BLaER1 (cell line): ENCODE results near the gene CHAF1A.

Experiments
- H3K27ac ChIP-seq: shearing (Covaris generic); formaldehyde crosslinking; 2 replicates; pipeline ENCODE4 v1.8.1; 2022
- H3K27me3 ChIP-seq: shearing (Covaris generic); formaldehyde crosslinking; 2 replicates; pipeline ENCODE4 v1.8.1; 2022
- H3K36me3 ChIP-seq: shearing (Covaris generic); formaldehyde crosslinking; 2 replicates; pipeline ENCODE4 v1.8.1; 2022
- H3K4me1 ChIP-seq: shearing (Covaris generic); formaldehyde crosslinking; 2 replicates; pipeline ENCODE4 v1.8.1; 2022
- H3K4me2 ChIP-seq: shearing (Covaris generic); formaldehyde crosslinking; 2 replicates; pipeline ENCODE4 v1.8.1; 2022
- H3K4me3 ChIP-seq: shearing (Covaris generic); formaldehyde crosslinking; 2 replicates; pipeline ENCODE4 v1.8.1; 2022
- H3K9ac ChIP-seq: shearing (Covaris generic); formaldehyde crosslinking; 2 replicates; pipeline ENCODE4 v1.8.1; 2022
- H3K9me3 ChIP-seq: shearing (Covaris generic); formaldehyde crosslinking; 2 replicates; pipeline ENCODE4 v1.8.1; 2022
- H4K20me1 ChIP-seq: shearing (Covaris generic); formaldehyde crosslinking; 2 replicates; pipeline ENCODE4 v1.8.1; 2022
- Cebpa-rat ChIP-seq: shearing (Covaris generic); IDR thresholded peaks from 2 replicates; pipeline ENCODE4 v1.8.1; 2022

CHAF1A gene

DNA sequence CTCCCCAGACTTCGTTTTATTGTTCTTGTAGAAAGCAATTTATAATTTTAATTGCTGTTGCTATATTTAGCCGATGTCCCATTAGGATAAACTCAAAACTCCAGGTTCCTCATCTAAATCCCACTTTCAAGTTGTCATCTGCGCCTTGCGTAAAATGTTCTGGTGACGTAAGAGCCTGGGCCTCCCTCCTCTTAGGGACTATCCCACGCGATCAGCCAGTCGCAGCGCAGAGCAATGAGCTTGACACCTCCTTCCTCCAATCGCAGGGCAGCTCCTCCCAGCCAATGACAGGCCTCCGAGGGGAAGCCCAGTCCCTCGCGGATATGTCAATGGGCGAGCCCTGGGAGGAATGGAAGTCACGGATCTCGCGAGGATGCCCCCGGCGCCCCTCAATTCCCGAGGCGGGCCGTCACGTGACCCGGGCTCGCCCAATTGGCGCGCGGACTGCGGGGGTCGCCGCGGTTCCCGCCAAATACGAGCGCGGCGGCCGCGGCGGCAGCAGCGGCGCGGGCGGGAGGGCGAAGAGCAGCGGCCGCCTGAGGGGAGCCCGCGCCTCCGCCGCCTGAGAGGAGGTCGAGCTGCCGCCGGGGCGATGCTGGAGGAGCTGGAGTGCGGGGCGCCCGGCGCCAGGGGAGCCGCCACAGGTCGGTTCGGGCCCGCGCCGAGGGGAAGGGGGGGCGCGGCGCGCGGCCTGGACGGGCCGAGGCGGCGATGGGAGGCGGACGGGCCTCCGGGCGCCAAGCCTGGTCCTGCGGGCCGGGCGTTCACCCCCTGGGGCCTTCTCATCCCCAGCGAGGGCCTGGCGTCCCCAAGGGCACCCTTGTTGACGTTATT, at the start of gene CHAF1A:
TSS of gene CHAF1A (plus strand) at position 470 of the 834 bp plus-strand sequence. CDS start at position 593, 123 bp downstream.
- peaks cover 37% of the 10 kb centered on the region for H3K36me3 ChIP-seq
- H4K20me1 ChIP-seq, result peaks cover 70% of the 10 kb centered on the region
- peak within 1 kb of the TSS; percentile 99 for H3K9ac ChIP-seq
- peak within 1 kb of the TSS; percentile 99 for H3K27ac ChIP-seq
- peak; percentile 55 for TF ChIP-seq Cebpa-rat
- peak within 1 kb of the TSS; percentile 94 for H3K4me2 ChIP-seq
- no peaks in the 10 kb centered on the region for H3K27me3 ChIP-seq
- H3K4me3 ChIP-seq, result peak within 1 kb of the TSS; percentile 99
- peaks cover 68% of the 10 kb centered on the region for H3K4me1 ChIP-seq
- no peaks in the 10 kb centered on the region for H3K9me3 ChIP-seq

DNA sequence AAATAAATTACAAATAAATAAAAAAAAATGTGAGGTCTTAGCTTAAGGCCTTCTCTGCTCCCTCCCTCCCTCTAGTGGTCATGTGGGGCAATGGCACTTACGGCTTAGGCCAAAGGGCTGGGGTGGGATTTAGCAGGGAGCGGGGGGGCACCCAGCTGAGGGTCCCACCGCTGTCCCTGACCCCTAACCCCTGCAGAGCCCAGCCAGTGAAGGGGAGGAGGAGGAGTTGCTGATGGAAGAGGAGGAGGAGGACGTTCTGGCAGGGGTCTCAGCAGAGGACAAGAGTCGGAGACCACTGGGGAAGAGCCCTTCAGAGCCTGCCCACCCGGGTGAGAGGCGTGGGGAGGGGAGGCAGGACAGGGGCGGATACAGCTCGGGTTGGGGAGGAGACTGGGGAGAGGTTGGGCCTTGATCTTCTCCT, 49.7 kb upstream of the CHAF1A start:
- Histone ChIP-seq H3K4me1 (no peaks in the 10 kb centered on the region), H3K4me3 (no peak overlapping the region), H3K9ac (no peak overlapping the region), H3K27ac (no peak overlapping the region), H3K27me3 (no peaks in the 10 kb centered on the region), H3K36me3 (peaks cover 85% of the 10 kb centered on the region), H4K20me1 (no peaks in the 10 kb centered on the region; the same call in 1 of the 2 replicates), H3K9me3 (no peaks in the 10 kb centered on the region), H3K4me2 (no peak overlapping the region)
- no peak for TF ChIP-seq Cebpa-rat

GRCh38 chr19:4354282-4354681, 48.2 kb upstream of the CHAF1A start:
- Histone ChIP-seq H3K4me3 (no peak overlapping the region), H3K9ac (no peak overlapping the region), H3K9me3 (no peaks in the 10 kb centered on the region), H3K4me2 (no peak overlapping the region), H4K20me1 (peaks cover 7% of the 10 kb centered on the region; the same call in 1 of the 2 replicates), H3K4me1 (no peaks in the 10 kb centered on the region), H3K36me3 (peaks cover 85% of the 10 kb centered on the region), H3K27ac (no peak overlapping the region), H3K27me3 (no peaks in the 10 kb centered on the region)
- TF ChIP-seq Cebpa-rat, result no peak

- TF ChIP-seq Cebpa-rat, result no peak
- Histone ChIP-seq H3K27ac (no peak overlapping the region), H3K27me3 (no peaks in the 10 kb centered on the region), H3K4me2 (no peak overlapping the region), H3K9me3 (no peaks in the 10 kb centered on the region), H3K4me1 (no peaks in the 10 kb centered on the region), H3K4me3 (no peak overlapping the region), H3K36me3 (peaks cover 85% of the 10 kb centered on the region), H3K9ac (no peak overlapping the region), H4K20me1 (peaks cover 14% of the 10 kb centered on the region)
These were observed 47.5 kb upstream of the CHAF1A start for GRCh38 chr19:4354897-4355296.

GRCh38 chr19:4357095-4357797, 45.2 kb upstream of the CHAF1A start:
- no peak overlapping the region for H3K4me3 ChIP-seq

GRCh38 chr19:4357921-4358326, 44.5 kb upstream of the CHAF1A start:
- Histone ChIP-seq H3K27ac (no peak overlapping the region), H3K9me3 (no peaks in the 10 kb centered on the region), H3K4me1 (no peaks in the 10 kb centered on the region), H4K20me1 (peaks cover 23% of the 10 kb centered on the region), H3K27me3 (no peaks in the 10 kb centered on the region), H3K9ac (no peak overlapping the region), H3K4me3 (no peak overlapping the region), H3K36me3 (peaks cover 100% of the 10 kb centered on the region), H3K4me2 (no peak overlapping the region)
- no peak for TF ChIP-seq Cebpa-rat

More at GRCh38 chr19:4357095-4357797, 45.2 kb upstream of the CHAF1A start:
- peaks cover 95% of the 10 kb centered on the region for H3K36me3 ChIP-seq
- no peaks in the 10 kb centered on the region for H3K27me3 ChIP-seq
- no peaks in the 10 kb centered on the region for H3K9me3 ChIP-seq
- H4K20me1 ChIP-seq, result peaks cover 23% of the 10 kb centered on the region
- no peaks in the 10 kb centered on the region for H3K4me1 ChIP-seq
- H3K27ac ChIP-seq, result no peak overlapping the region
- no peak overlapping the region for H3K4me2 ChIP-seq
- TF ChIP-seq Cebpa-rat, result no peak
- no peak overlapping the region for H3K9ac ChIP-seq

DNA sequence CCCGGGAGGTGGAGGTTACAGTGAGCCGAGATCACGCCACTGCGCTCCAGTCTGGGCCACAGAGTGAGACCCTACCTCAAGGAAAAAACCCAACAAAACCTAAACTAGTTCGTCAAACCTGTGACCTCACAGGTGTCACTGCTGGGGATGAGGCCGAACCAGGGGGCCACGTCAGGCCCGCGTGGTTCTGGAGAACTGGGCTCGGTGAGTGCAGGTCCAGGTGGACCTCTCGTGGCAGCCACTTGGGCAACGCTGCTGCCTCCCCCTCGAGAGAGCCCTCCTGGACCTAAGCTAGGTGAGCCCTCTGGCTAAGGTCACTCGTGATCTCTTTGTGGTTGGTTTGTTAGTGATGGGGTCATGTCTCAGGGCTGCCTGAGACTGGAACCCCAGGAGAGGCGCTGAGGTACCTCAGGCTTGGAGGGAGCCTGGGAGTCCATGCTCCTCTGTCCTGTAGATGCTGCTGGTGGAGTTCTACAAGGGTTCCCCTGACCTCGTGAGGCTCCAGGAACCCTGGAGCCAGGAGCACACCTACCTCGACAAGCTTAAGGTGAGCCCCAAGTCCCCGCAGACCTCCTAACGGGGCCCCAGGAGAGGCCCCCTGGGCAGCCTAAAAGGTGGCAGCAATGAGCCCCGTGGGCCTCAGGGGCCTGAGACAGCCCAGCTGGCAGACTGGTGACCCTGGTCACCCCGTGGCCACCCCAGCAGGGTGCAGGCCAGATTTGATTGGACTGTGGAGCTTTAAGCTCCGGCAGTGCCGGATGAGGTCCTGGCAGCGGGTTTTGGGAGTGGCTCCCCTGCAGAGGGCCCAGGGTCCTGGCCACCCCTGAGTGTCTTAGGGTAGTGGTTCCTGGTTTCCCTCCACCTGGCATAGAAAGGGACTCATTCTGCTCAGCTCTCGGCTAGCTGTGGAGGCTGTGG, 43.5 kb upstream of the CHAF1A start:
- no peak overlapping the region for H3K4me2 ChIP-seq
- no peaks in the 10 kb centered on the region for H3K9me3 ChIP-seq
- no peak overlapping the region for H3K4me3 ChIP-seq
- no peak for TF ChIP-seq Cebpa-rat
- H3K27ac ChIP-seq, result no peak overlapping the region
- peaks cover 100% of the 10 kb centered on the region for H3K36me3 ChIP-seq
- no peaks in the 10 kb centered on the region for H3K4me1 ChIP-seq
- H3K27me3 ChIP-seq, result no peaks in the 10 kb centered on the region
- H4K20me1 ChIP-seq, result peaks cover 27% of the 10 kb centered on the region
- no peak overlapping the region for H3K9ac ChIP-seq

DNA sequence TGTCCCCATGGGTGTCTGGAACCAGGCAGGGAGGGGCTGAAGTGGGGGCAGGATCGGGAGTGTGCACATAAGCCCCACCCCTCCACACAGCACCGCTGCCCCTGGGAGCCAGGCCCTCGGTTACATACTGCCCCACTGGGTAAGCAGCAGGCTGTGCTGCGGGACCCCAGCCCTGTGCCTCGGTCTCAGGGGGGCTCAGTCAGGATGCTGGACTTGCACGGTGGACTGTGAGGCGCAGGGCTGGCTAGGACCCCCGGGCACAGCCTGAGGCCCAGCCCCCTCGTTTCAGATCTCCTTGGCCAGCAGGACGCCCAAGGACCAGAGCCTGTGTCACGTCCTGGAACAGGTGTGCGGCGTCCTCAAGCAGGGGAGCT, 42.8 kb upstream of the CHAF1A start:
- no peak overlapping the region for H3K9ac ChIP-seq
- no peaks in the 10 kb centered on the region for H3K9me3 ChIP-seq
- no peak overlapping the region for H3K4me3 ChIP-seq
- no peaks in the 10 kb centered on the region for H3K27me3 ChIP-seq
- TF ChIP-seq Cebpa-rat, result no peak
- H4K20me1 ChIP-seq, result peaks cover 28% of the 10 kb centered on the region
- no peak overlapping the region for H3K4me2 ChIP-seq
- H3K4me1 ChIP-seq, result no peaks in the 10 kb centered on the region
- H3K36me3 ChIP-seq, result peaks cover 98% of the 10 kb centered on the region
- H3K27ac ChIP-seq, result no peak overlapping the region

- Histone ChIP-seq H3K4me2 (no peak overlapping the region), H4K20me1 (peaks cover 29% of the 10 kb centered on the region), H3K9me3 (no peaks in the 10 kb centered on the region), H3K36me3 (peaks cover 97% of the 10 kb centered on the region), H3K4me1 (peaks cover 2% of the 10 kb centered on the region; the same call in 1 of the 2 replicates), H3K4me3 (no peak overlapping the region), H3K9ac (peak overlapping the region; percentile 38; the same call in 1 of the 2 replicates), H3K27me3 (no peaks in the 10 kb centered on the region), H3K27ac (no peak overlapping the region; the same call in 1 of the 2 replicates)
- TF ChIP-seq Cebpa-rat, result no peak
These were observed 42.3 kb upstream of the CHAF1A start for GRCh38 chr19:4360081-4360569.
